Keratinocyte (primary cell): ENCODE results near the gene PRMT2. TPM values are rescaled to one million over a fixed set of nuclear protein-coding genes. Genes with fewer than 3 reads are reported as not detected.

Experiments
- DNase-seq: peaks from one replicate; pipeline ENCODE4 v3.0.0-alpha.2; 2011; ENCODE audit warnings: low read depth, missing footprints, low spot score
- FAIRE-seq: peaks from 2 replicates; lab custom pipeline; 2011; peaks lifted over from hg19 to GRCh38; lab: Jason Lieb, UNC
- H2AFZ ChIP-seq: 2 replicates; pipeline ENCODE4 v1.6.0; 2012; ENCODE audit warnings: low read length, control low read depth, inconsistent platforms; ENCODE audit not compliant: control insufficient read depth
- H3K27ac ChIP-seq: 2 replicates; pipeline ENCODE4 v1.5.1; 2011; ENCODE audit warnings: low read length; ENCODE audit not compliant: control insufficient read depth, insufficient read depth
- H3K27me3 ChIP-seq: 3 replicates; pipeline ENCODE4 v1.6.0; 2011; ENCODE audit warnings: low read length; ENCODE audit not compliant: control insufficient read depth, insufficient read depth; ENCODE audit errors: extremely low read depth
- H3K36me3 ChIP-seq, 2 experiments: 2 replicates in 1 of 2; 3 replicates in 1 of 2; pipeline ENCODE4 v1.5.1; 2011; ENCODE audit warnings: low read length in 2 of 2, mild to moderate bottlenecking in 1 of 2; ENCODE audit not compliant: control insufficient read depth in 2 of 2, insufficient read depth in 2 of 2; ENCODE audit errors: extremely low read depth in 1 of 2
- H3K4me1 ChIP-seq: 3 replicates; pipeline ENCODE4 v1.5.1; 2011; ENCODE audit warnings: low read length; ENCODE audit not compliant: control insufficient read depth, insufficient read depth; ENCODE audit errors: extremely low read depth
- H3K4me2 ChIP-seq: 3 replicates; pipeline ENCODE4 v1.6.0; 2011; ENCODE audit warnings: low read depth, low read length; ENCODE audit not compliant: control insufficient read depth, insufficient read depth; ENCODE audit errors: extremely low read depth
- H3K4me3 ChIP-seq, 3 experiments: fragments of 200-600 bp in 1 of 3; sonication (generic) in 1 of 3; 2 replicates in 2 of 3; 3 replicates in 1 of 3; pipeline ENCODE4 v1.5.1; 2011 to 2016; ENCODE audit warnings: low read length in 3 of 3, mild to moderate bottlenecking in 3 of 3, control low read depth in 2 of 3, inconsistent platforms in 1 of 3, low read depth in 1 of 3, mixed read lengths in 1 of 3, mixed run types in 1 of 3, moderate library complexity in 1 of 3; ENCODE audit not compliant: control insufficient read depth in 2 of 3, insufficient read depth in 2 of 3; ENCODE audit errors: extremely low read depth in 1 of 3
- H3K79me2 ChIP-seq: 2 replicates; pipeline ENCODE4 v1.6.0; 2012; ENCODE audit warnings: low read length; ENCODE audit not compliant: control insufficient read depth, insufficient read depth
- H3K9ac ChIP-seq: 3 replicates; pipeline ENCODE4 v1.6.0; 2011; ENCODE audit warnings: low read length; ENCODE audit not compliant: control insufficient read depth, insufficient read depth; ENCODE audit errors: extremely low read depth
- H3K9me1 ChIP-seq: 3 replicates; pipeline ENCODE4 v1.6.0; 2011; ENCODE audit warnings: low read length; ENCODE audit not compliant: control insufficient read depth, insufficient read depth; ENCODE audit errors: extremely low read depth
- H3K9me3 ChIP-seq: 2 replicates; pipeline ENCODE4 v1.5.1; 2012; ENCODE audit warnings: low read depth, low read length; ENCODE audit not compliant: control insufficient read depth
- H4K20me1 ChIP-seq: 3 replicates; pipeline ENCODE4 v1.6.0; 2011; ENCODE audit warnings: low read length; ENCODE audit not compliant: control insufficient read depth, insufficient read depth; ENCODE audit errors: extremely low read depth
- EZH2 ChIP-seq: IDR thresholded peaks from one replicate; pipeline ENCODE4 v1.6.1; 2012; ENCODE audit warnings: inconsistent platforms, mild to moderate bottlenecking, low read length, moderate library complexity
- dilution Hi-C: fragments of 300-500 bp; cut with MboI; formaldehyde crosslinking; loops from one replicate; pipeline ENCODE4 v1.7.0; 2020; ENCODE audit warnings: low sequenced_read_pairs; ENCODE audit not compliant: extremely low pct_ligation_motif_present
- polyA plus RNA-seq, 5 experiments: library from polyadenylated mRNA; depleted of rRNA in 3 of 5; stranded (reverse) in 3 of 5; stranded (forward) in 1 of 5; unstranded in 1 of 5; fragments of >200 nt; gene quantifications; 1 replicate in 1 of 5; 2 replicates in 3 of 5; 3 replicates in 1 of 5; pipeline versions ENCODE4 v1.2.1 to v1.2.3, GENCODE V29; 2011 to 2012; ENCODE audit warnings: missing spikeins in 2 of 5, low read depth in 1 of 5, low replicate concordance in 1 of 5
- TF ChIP-seq, protein P1 (sequence below), 3 experiments: IDR thresholded peaks in 1 of 3; conservative IDR thresholded peaks in 1 of 3; optimal IDR thresholded peaks in 1 of 3; 2 replicates in 2 of 3; 3 replicates in 1 of 3; pipeline versions ENCODE3 to v1.5.1; 2011; ENCODE audit warnings: low read length in 3 of 3, mild to moderate bottlenecking in 3 of 3, moderate library complexity in 2 of 3, control low read depth in 1 of 3, inconsistent platforms in 1 of 3; ENCODE audit not compliant: insufficient read depth in 2 of 3; ENCODE audit errors: extremely low read depth in 1 of 3

PRMT2 gene
- polyA plus RNA-seq, 1 donor (not counting 4 experiments of a cell fraction or from before 2014, with no cell fraction given): 97.3 TPM

DNA sequence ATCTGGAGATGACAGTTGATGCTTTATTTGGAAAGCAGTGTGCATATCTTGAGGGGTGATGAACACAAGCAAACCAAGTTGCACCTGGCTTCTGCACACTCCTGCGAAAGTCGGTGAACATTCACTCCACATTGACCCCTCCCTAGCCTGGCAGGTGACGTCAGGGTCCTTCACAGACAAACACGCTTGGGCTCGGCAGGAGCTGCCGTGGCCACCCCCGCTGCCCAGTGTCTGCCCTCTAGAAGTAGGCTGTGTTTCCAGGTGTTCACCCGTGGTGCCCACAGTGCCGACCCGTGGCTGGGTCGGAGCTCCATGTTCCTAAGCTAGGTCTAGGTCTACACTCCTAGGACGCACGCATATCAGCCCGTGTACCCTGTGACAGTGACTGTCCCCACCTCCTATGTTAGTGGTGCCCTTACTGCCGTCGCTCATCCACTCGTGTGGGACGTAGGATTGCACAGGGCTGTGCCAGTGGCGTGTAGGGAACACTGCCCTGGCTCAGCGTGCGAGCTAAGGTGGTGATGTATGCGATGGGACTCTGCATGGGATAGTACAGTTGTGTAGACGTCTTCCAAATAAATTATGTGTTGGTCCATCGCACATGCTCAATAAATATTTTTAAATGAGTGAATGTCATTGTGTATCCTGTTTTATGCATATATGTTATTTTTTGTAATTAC, 29.0 kb downstream of the PRMT2 start:
- no peak overlapping the region for H2AFZ ChIP-seq
- dilution Hi-C loops: no loop called here
- no peaks in the 10 kb centered on the region for H3K27me3 ChIP-seq
- no peaks in the 10 kb centered on the region for H4K20me1 ChIP-seq
- no peak overlapping the region for H3K27ac ChIP-seq
- peaks cover 0 to 17% of the 10 kb centered on the region in 2 experiments for H3K36me3 ChIP-seq
- H3K4me2 ChIP-seq: no peak overlapping the region
- DNase-seq (no peak), FAIRE-seq (no peak)
- H3K4me1 ChIP-seq: peaks cover 28% of the 10 kb centered on the region
- H3K79me2 ChIP-seq: no peaks in the 10 kb centered on the region
- H3K9me3 ChIP-seq: no peaks in the 10 kb centered on the region
- H3K9me1 ChIP-seq: no peaks in the 10 kb centered on the region
- TF ChIP-seq, protein P1, sequence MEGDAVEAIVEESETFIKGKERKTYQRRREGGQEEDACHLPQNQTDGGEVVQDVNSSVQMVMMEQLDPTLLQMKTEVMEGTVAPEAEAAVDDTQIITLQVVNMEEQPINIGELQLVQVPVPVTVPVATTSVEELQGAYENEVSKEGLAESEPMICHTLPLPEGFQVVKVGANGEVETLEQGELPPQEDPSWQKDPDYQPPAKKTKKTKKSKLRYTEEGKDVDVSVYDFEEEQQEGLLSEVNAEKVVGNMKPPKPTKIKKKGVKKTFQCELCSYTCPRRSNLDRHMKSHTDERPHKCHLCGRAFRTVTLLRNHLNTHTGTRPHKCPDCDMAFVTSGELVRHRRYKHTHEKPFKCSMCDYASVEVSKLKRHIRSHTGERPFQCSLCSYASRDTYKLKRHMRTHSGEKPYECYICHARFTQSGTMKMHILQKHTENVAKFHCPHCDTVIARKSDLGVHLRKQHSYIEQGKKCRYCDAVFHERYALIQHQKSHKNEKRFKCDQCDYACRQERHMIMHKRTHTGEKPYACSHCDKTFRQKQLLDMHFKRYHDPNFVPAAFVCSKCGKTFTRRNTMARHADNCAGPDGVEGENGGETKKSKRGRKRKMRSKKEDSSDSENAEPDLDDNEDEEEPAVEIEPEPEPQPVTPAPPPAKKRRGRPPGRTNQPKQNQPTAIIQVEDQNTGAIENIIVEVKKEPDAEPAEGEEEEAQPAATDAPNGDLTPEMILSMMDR (optimal IDR thresholded peaks at IDR 0.05 in 1 of 3, IDR thresholded peaks at IDR 0.05 in 1 of 3, conservative IDR thresholded peaks at IDR 0.05 in 1 of 3; ENCODE audit: extremely low read depth in 1 of 3, insufficient read depth in 2 of 3, low read length in 3 of 3): no peak
- no peak for TF ChIP-seq EZH2
- no peak overlapping the region for H3K4me3 ChIP-seq
- H3K9ac ChIP-seq: no peak overlapping the region

DNA sequence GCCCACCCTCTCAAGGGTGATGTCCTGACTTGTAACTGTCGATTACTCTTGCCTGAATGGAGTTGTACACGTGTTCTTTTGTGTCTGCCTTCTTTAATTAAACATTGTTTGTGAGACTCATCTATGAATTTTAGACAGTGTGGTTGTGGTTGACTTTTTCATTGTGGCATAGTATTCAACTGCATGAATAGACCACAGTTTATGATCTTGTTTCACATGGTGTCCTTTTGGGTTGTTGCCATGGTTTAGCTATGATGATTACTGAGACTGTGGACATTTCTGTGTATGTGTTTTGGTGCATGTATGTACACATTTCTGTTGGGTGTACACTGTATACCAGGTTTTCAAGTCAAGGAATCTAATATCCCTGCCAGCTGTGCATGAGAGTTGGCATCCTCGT, 30.1 kb downstream of the PRMT2 start:
- TF ChIP-seq, protein P1 (optimal IDR thresholded peaks at IDR 0.05 in 1 of 3, IDR thresholded peaks at IDR 0.05 in 1 of 3, conservative IDR thresholded peaks at IDR 0.05 in 1 of 3; ENCODE audit: extremely low read depth in 1 of 3, insufficient read depth in 2 of 3, low read length in 3 of 3): no peak
- no peak for TF ChIP-seq EZH2
- Histone ChIP-seq H3K36me3 (peaks cover 0 to 13% of the 10 kb centered on the region in 2 experiments), H3K9ac (no peak overlapping the region), H3K27me3 (no peaks in the 10 kb centered on the region), H3K4me3 (no peak overlapping the region), H3K4me2 (no peak overlapping the region), H3K9me1 (no peaks in the 10 kb centered on the region), H2AFZ (no peak overlapping the region), H4K20me1 (no peaks in the 10 kb centered on the region), H3K27ac (no peak overlapping the region), H3K4me1 (peaks cover 28% of the 10 kb centered on the region), H3K9me3 (no peaks in the 10 kb centered on the region), H3K79me2 (no peaks in the 10 kb centered on the region)
- dilution Hi-C loops: no loop called here
- DNase-seq (no peak), FAIRE-seq (peak; percentile 20)
